ENCODE data around the gene CD93. TPM values are rescaled to one million over a fixed set of nuclear protein-coding genes. Genes with fewer than 3 reads are reported as not detected.

The CD93 gene
- total RNA-seq, 2 experiments from 2014 or later, result 0.36 to 0.46 TPM

GRCh38 chr20:23120936-23121750 is 35.0 kb upstream of the CD93 start:
- POLR2A ChIA-PET, result no interaction called here

DNA sequence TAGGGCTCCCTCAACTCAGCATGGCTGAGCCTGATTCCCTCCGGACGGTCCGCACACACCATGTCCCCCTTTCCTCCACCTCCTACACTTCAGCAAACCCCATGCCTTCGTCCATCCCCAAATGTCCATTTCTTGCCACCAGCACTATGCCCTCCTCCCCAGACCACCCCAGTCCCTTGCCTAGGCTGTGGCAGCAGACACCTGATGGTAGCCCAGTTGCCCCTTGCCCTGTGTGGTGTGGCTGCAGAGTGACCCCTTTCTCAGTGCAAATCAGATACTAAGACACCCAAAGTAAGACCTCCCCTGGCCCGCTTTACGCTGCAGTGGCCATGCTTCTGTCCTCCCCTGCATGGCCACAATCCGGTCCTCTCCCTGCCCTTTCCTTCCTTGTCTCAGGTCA is 34.1 kb upstream of the CD93 start:
- POLR2A ChIA-PET, result no interaction called here
- CTCF ChIA-PET, result no interaction called here

More at GRCh38 chr20:23120936-23121750, 35.0 kb upstream of the CD93 start:
- CTCF ChIA-PET, result no interaction called here

DNA sequence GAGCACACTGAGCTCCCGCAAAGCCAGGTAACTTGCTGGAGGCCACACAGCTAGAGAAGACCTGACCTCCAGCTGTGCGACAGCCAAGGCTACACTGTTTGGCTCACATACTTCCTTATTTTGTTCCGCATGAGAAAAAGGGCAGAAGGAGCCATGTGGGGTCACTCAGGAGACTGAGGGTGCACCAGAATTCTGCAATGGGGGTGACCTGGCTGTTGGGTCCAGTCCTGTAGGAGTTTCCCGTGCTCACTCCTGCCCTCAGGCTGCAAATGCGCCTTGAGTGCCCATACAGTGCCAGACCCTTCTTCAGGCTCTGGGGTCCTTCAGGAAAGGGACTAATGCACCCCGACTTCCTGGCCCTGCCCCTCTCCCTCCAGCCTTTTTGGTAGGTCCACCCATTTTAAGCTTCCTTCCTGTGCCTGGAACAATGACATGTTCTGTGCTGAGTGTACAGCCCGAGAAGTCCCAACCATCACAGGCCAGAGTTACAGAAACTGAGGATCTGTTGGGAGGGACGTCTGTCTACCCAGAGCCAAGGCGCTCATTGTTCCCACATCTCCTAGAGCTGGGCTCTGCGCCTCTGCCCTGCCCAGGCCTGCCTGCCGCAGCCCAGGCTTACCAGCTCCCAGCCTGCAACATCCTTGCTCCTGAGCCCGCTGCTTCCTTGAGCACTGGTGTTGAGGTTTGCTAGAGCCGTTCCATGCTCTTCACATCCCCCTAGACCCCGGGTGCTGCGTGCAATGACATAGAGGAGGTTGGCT is 33.5 kb upstream of the CD93 start:
- ChIA-PET CTCF (no interaction called here), POLR2A (no interaction called here)

GRCh38 chr20:23118766-23119165 is 32.6 kb upstream of the CD93 start:
- POLR2A ChIA-PET, result no interaction called here

DNA sequence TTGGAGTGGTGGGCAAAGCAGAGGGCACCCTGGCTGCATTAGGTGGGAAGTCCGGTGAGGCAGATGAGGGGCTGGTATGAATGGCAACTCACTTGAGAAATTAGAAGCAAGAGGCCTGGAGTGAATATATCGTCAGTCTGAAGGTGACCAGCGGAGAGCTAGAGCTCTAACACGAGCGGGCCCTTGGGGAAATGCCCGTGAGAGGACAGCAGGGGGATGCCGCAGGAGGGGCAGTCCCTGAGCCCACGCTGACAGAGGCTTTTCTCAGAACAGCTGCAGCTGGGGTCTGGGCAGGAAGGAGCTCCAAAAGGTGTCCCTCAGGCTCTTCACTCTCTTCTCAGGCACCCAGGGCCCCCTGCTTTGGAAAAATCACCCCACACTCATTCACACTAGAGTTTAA is 32.0 kb upstream of the CD93 start:
- ChIA-PET CTCF (no interaction called here), POLR2A (no interaction called here)

More at GRCh38 chr20:23118766-23119165, 32.6 kb upstream of the CD93 start:
- CTCF ChIA-PET, result no interaction called here

DNA sequence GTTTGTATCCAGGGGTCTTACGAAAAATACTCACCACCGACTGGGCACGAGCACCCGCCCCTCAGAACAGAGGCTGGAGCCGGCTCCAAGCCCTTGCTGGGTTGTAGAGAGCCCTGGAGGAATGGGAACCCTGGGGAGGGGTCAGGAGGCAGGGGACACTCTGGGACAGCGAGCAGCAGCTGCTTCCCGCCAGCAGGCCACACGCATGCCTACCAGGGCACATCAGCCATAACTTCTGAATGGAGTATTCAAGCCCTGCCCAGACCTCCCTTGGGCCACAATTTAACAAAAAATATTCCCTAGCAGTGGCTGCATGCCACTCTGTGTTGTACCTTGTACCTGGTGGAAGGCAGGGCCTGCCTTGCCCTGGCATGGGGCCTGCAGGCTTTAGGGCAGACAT is 31.6 kb upstream of the CD93 start:
- POLR2A ChIA-PET, result no interaction called here
- CTCF ChIA-PET, result no interaction called here

- ChIA-PET POLR2A (no interaction called here), CTCF (no interaction called here)
These were observed 30.4 kb upstream of the CD93 start for GRCh38 chr20:23116311-23117089.

DNA sequence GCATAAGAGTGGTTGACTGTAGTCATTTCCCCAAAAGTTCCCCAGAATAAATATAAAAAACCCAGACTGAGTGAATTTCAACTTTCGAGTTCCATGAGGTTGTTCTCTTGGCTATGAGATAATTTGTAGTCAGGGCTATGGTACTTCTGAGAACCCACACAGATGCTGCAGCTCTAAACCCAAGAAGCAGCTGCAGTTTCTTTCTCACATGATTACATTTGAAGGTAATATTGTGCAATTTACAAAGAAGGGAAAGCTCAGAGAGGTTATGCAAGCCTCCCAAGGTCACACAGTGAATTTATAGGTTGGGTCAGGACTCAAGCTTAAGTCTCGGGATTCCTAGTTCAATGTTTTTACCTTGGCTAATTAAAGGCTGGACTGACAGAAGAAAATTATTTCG is 29.7 kb upstream of the CD93 start:
- ChIA-PET POLR2A (no interaction called here), CTCF (no interaction called here)

GRCh38 chr20:23114448-23115082 is 28.4 kb upstream of the CD93 start:
- CTCF ChIA-PET, result no interaction called here
- POLR2A ChIA-PET, result no interaction called here

DNA sequence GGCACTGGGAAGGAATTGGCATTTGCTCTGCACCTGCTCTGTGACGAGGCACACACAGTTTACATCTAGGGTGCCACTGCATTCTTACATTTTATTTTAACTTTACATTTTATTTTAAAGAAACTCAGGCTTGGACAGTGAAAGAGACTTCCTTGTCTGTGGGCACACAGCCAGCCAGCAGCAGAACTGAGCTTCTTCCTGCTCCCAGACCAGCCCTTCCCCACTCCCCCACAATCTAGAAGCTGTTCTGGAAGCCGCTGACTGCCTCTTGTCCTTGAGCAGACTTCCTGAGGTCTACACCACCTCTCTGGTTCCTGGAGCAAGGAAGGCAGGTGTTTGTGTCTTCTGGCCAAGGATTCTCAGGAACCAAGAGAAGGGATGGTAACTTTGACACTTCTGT is 27.9 kb upstream of the CD93 start:
- ChIA-PET POLR2A (no interaction called here), CTCF (no interaction called here)

GRCh38 chr20:23112595-23112994 is 26.5 kb upstream of the CD93 start:
- CTCF ChIA-PET, result no interaction called here
- POLR2A ChIA-PET, result no interaction called here

- ChIA-PET CTCF (no interaction called here), POLR2A (no interaction called here)
These were observed 25.8 kb upstream of the CD93 start for GRCh38 chr20:23111944-23112342.

- POLR2A ChIA-PET, result no interaction called here
- CTCF ChIA-PET, result no interaction called here
These were observed 25.3 kb upstream of the CD93 start for GRCh38 chr20:23111307-23111943.

DNA sequence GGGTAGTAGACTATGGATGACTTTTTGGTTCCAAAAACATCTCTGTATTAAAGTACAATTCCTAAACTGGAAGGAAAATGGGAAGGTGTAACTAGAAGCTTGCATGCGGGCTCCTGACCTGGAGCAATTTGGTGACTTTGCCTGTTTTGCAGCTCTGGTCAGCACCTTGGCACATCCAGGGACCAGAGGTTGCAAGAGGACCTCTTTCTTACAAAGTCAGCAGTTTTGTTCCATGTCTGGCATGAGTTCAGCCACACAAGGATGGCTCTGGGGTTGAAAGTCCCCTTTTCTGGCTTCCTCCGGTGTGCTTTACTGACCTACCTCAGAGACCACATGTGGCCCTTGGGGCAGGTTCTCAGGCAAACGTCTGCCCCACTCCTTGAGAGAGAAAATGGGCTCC is 22.7 kb upstream of the CD93 start:
- ChIA-PET CTCF (no interaction called here), POLR2A (no interaction called here)

DNA sequence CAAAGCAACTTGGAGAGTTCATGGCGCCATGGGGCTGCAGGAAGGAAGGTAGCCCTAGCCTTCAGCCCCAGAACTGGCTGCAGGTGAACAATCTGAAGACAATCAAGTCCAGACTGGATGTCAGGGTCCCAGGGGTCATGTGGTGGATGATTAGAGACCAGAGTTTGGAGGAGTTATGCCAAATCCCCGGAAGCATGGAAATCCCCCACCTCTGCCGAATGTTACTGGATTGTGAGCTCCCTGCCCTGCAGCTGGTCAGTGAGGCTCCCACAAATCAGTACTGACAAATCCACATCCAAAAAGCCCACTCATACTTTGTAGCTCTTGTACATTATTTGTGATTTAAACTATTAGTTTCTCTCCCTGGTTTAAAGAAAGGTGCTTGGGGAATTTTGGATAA is 21.3 kb upstream of the CD93 start:
- CTCF ChIA-PET, result no interaction called here

DNA sequence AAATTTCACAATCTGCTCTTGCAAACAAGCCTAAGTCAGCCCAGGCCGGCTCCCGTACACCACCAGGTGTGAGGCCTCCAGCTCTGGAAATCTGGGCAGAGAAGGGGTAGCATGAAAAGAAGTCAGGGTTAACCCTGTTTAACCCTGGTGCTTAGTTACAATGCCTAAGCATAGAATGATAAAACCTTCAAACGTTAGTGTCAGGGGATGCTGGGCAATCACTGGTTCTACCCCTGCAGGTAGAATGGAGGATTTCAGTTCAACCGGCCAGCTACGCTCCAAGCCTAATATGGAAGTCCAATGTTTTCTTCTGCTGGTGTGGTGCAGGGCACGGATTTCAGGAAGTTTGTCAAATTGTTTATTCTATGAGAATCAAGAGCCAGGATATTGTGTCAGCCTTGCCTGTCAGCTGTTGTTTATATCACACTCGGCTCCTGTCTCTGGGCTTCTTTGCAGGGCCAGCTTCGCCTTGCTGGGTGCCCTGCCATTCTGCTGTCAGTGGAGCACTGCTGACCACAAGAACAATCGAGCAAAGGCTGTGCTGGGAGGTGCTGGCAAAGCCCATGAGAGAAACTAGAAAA is 20.2 kb upstream of the CD93 start:
- POLR2A ChIA-PET, result no interaction called here

More for the DNA sequence above, 21.3 kb upstream of the CD93 start:
- POLR2A ChIA-PET, result no interaction called here

DNA sequence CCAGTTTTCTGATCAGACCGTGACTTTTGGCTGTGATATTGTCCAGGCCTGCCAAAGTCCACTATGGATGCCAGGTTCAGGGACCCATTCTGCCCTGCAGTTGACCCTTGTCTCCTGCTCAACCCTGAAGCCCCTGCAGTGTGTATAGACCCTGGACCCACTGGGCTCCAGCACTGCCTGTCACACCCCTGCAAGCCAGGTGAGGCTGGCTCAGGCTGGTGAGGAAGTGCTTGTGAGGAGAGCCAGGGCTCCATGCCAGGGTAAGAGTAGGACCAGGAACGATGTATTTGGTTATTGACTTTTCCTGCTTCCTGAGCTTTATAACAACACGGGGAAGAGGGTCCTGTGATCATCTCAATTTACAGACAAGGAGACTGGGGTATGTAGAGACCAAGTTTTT is 19.1 kb upstream of the CD93 start:
- POLR2A ChIA-PET, result no interaction called here

More for the DNA sequence above, 20.2 kb upstream of the CD93 start:
- CTCF ChIA-PET, result no interaction called here

DNA sequence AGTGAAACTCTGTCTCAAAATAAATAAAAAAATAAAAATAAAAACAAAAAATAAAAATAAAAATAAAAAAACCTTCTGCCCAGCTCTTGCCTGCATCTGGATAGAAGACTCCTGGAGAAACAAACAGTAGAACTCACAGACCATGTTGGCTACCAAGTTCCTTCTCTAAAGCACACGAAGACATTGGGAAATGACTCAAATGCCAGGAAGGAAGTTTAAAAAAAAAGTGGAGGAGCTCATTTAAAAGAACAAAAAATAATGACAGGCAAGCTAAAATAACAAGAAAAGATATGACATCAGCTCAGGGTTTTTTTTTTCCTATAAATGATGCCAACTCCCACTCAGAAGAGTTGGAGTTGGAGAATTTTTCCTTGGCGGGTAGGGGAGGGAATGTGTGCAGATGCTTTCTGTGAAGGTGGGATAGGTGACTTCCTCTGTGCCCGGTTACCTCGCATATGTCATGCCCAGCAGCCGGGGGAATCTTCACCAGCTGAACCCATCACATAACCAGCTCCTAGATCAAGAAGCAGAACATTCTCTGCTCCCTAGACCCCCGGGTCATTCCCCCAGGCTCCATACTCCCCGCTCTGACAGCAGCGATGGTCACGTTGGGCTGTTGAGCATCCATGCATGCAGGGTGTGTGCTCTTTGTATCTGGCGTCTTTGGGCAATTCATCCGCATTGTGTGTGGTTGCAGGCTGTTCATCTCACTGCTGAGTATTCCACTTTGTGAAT is 17.3 kb upstream of the CD93 start:
- ChIA-PET CTCF (no interaction called here), POLR2A (no interaction called here)

More for the DNA sequence above, 19.1 kb upstream of the CD93 start:
- CTCF ChIA-PET, result no interaction called here
